Measurements from ENCODE around the gene SSH2. TPM values are rescaled to one million over a fixed set of nuclear protein-coding genes. Genes with fewer than 3 reads are reported as not detected.

The SSH2 gene
- polyA plus RNA-seq, 1 of the 3 experiments (the other 2 are of a cell fraction), result 8.8 TPM

GRCh38 chr17:29941334-29941733, 11.3 kb upstream of the SSH2 start, which contains the start of gene EFCAB5:
Gene EFCAB5 (plus strand): TSS chr17:29941634. CDS start chr17:29941797, 163 bp downstream.
- H3K4me1 ChIP-seq (ENCODE audit: control insufficient read depth in 1 of 2, insufficient read depth in 2 of 2, low read depth in 1 of 2, low read length in 1 of 2), result no peaks in the 10 kb centered on the region
- ChIA-PET CTCF (interaction anchor here (0.9 to 3.9 kb wide), 4 partner anchors 10 to 152 kb away, joined by 3 to 46 read pairs (median 4); partner anchors contain the start of gene SSH2), POLR2A (no interaction called here)
- H3K27ac ChIP-seq (ENCODE audit: low read depth in 2 of 2, low read length in 1 of 2), result no peak within 1 kb of the TSS
- H3K36me3 ChIP-seq (replicated peaks in 1 of 2; ENCODE audit: control insufficient read depth in 1 of 2, insufficient read depth in 2 of 2, low read length in 1 of 2), result no peaks in the 10 kb centered on the region
- H3F3A ChIP-seq (replicated peaks; ENCODE audit: insufficient read depth), result no peaks in the 10 kb centered on the region
- H2AFZ ChIP-seq (ENCODE audit: low read depth), result no peak within 1 kb of the TSS
- TF ChIP-seq NRF1 (IDR thresholded peaks at IDR 0.05; ENCODE audit: low read depth, low read length), result no peak
- no peak for TF ChIP-seq RXRA (IDR thresholded peaks at IDR 0.05; ENCODE audit: borderline replicate concordance, low read depth)
- H3K27me3 ChIP-seq (ENCODE audit: insufficient read depth), result no peaks in the 10 kb centered on the region
- WGBS (ENCODE audit: low lambda C conversion rate), result 87% methylated on average over 1 of the region's 1 CpG
- no peak within 1 kb of the TSS for H3K4me2 ChIP-seq
- H3K4me3 ChIP-seq (ENCODE audit: low read depth in 2 of 2, low read length in 1 of 2), result no peak within 1 kb of the TSS
- H4K20me1 ChIP-seq (ENCODE audit: insufficient read depth), result no peaks in the 10 kb centered on the region
- no peaks in the 10 kb centered on the region for H3K9me2 ChIP-seq
- no peak for DNase-seq
- H3K79me2 ChIP-seq (ENCODE audit: insufficient read depth), result no peaks in the 10 kb centered on the region
- H3K9me3 ChIP-seq, result no peaks in the 10 kb centered on the region
- no peak within 1 kb of the TSS for H3K9ac ChIP-seq

DNA sequence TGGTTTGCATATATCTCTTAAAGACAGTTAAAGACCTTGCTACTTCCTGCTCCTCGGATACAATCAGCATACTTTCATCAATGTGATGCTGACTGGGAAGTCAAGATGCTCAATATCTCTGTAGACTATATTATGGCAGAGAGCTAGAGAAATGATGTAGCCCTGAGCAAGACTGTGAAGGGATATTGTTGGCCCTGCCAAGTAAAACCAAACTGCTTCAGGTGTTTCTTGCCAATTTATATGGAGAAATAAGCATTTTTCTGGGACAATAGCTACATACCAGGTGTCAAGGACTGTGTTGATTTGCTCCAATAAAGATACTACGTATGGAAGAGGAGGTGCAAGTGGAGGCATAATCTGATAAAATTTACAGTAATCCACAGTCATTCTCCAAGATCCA, 6.7 kb upstream of the SSH2 start:
- Histone ChIP-seq H3K79me2 (ENCODE audit: insufficient read depth) (no peaks in the 10 kb centered on the region), H2AFZ (ENCODE audit: low read depth) (no peak overlapping the region), H4K20me1 (ENCODE audit: insufficient read depth) (no peaks in the 10 kb centered on the region), H3K27ac (ENCODE audit: low read depth in 2 of 2, low read length in 1 of 2) (no peak overlapping the region), H3K4me2 (no peak overlapping the region), H3F3A (replicated peaks; ENCODE audit: insufficient read depth) (no peaks in the 10 kb centered on the region), H3K9ac (no peak overlapping the region), H3K36me3 (replicated peaks in 1 of 2; ENCODE audit: control insufficient read depth in 1 of 2, insufficient read depth in 2 of 2, low read length in 1 of 2) (no peaks in the 10 kb centered on the region), H3K27me3 (ENCODE audit: insufficient read depth) (no peaks in the 10 kb centered on the region), H3K9me2 (no peaks in the 10 kb centered on the region), H3K9me3 (no peaks in the 10 kb centered on the region), H3K4me1 (ENCODE audit: control insufficient read depth in 1 of 2, insufficient read depth in 2 of 2, low read depth in 1 of 2, low read length in 1 of 2) (no peaks in the 10 kb centered on the region; a peak in 2 of 4 replicates), H3K4me3 (ENCODE audit: low read depth in 2 of 2, low read length in 1 of 2) (no peak overlapping the region)
- ChIA-PET CTCF (interaction anchor here (1.2 to 2.8 kb wide), 3 partner anchors 129 to 157 kb away, joined by 3 to 12 read pairs (median 7); no protein-coding TSS in a partner anchor), POLR2A (no interaction called here)
- DNase-seq, result no peak
- WGBS (ENCODE audit: low lambda C conversion rate), result 88% methylated on average over 2 of the region's 2 CpGs
- TF ChIP-seq, protein P1, sequence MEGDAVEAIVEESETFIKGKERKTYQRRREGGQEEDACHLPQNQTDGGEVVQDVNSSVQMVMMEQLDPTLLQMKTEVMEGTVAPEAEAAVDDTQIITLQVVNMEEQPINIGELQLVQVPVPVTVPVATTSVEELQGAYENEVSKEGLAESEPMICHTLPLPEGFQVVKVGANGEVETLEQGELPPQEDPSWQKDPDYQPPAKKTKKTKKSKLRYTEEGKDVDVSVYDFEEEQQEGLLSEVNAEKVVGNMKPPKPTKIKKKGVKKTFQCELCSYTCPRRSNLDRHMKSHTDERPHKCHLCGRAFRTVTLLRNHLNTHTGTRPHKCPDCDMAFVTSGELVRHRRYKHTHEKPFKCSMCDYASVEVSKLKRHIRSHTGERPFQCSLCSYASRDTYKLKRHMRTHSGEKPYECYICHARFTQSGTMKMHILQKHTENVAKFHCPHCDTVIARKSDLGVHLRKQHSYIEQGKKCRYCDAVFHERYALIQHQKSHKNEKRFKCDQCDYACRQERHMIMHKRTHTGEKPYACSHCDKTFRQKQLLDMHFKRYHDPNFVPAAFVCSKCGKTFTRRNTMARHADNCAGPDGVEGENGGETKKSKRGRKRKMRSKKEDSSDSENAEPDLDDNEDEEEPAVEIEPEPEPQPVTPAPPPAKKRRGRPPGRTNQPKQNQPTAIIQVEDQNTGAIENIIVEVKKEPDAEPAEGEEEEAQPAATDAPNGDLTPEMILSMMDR (IDR thresholded peaks at IDR 0.05), result no peak
- TF ChIP-seq EZH2phosphoT487 (IDR thresholded peaks at IDR 0.05; ENCODE audit: borderline replicate concordance, low read depth) (no peak), JUND (IDR thresholded peaks at IDR 0.05) (no peak), ZBTB33 (IDR thresholded peaks at IDR 0.05; ENCODE audit: borderline replicate concordance, low read depth) (no peak), REST (IDR thresholded peaks at IDR 0.05; ENCODE audit: low read depth, low read length) (no peak), MAX (IDR thresholded peaks at IDR 0.05; ENCODE audit: low read depth) (no peak), ELF1 (IDR thresholded peaks at IDR 0.05) (no peak), USF2 (IDR thresholded peaks at IDR 0.05; ENCODE audit: borderline replicate concordance, low read depth, low read length) (no peak), TEAD4 (IDR thresholded peaks at IDR 0.05; ENCODE audit: borderline replicate concordance, insufficient read depth) (no peak), RCOR1 (IDR thresholded peaks at IDR 0.05; ENCODE audit: low read length) (no peak), FOXM1 (IDR thresholded peaks at IDR 0.05; ENCODE audit: low read depth) (no peak), PBX3 (IDR thresholded peaks at IDR 0.05) (no peak), TCF12 (IDR thresholded peaks at IDR 0.05) (no peak), FOXJ3 (CRISPR knock-in tag; IDR thresholded peaks at IDR 0.05) (no peak)

Data from SK-N-SH (cell line).